HG02885 (cell line): Measurements from ENCODE around the gene TLK2.

Experiments
- ATAC-seq: cut with Tn5 transposase; IDR thresholded peaks from one replicate; pipeline ENCODE4 v1.9.1; 2021; ENCODE audit warnings: mild to moderate bottlenecking; ENCODE audit not compliant: unreplicated experiment, poor library complexity

TLK2 gene

GRCh38 chr17:62648956-62649294 lies 170.3 kb downstream of the TLK2 start:
- ATAC-seq = no peak

- no peak for ATAC-seq
Observed at GRCh38 chr17:62649570-62649969, 170.9 kb downstream of the TLK2 start.

DNA sequence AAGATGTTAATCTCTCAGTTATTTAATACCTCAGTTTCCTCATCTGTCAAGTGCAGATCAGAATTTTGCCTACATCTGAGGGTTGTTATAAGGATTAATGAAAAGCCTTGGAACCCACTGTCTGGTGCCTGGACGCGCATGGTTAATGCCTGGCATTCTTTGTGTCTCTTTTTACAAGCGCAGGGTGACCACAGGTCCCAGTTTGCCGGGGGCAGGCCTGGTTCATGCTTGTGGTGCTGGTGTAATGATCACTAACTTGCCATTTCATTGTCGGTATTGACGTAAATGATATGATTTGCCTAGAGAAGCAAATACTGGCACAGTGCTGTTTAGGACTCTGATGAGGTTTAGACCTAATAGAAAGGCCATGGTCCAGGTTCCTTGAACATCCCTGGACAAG lies 172.0 kb downstream of the TLK2 start:
- no peak for ATAC-seq

- no peak for ATAC-seq
Observed at GRCh38 chr17:62652251-62653001, 173.8 kb downstream of the TLK2 start.

GRCh38 chr17:62653002-62653825 lies 174.6 kb downstream of the TLK2 start:
- ATAC-seq = peak; percentile 85

DNA sequence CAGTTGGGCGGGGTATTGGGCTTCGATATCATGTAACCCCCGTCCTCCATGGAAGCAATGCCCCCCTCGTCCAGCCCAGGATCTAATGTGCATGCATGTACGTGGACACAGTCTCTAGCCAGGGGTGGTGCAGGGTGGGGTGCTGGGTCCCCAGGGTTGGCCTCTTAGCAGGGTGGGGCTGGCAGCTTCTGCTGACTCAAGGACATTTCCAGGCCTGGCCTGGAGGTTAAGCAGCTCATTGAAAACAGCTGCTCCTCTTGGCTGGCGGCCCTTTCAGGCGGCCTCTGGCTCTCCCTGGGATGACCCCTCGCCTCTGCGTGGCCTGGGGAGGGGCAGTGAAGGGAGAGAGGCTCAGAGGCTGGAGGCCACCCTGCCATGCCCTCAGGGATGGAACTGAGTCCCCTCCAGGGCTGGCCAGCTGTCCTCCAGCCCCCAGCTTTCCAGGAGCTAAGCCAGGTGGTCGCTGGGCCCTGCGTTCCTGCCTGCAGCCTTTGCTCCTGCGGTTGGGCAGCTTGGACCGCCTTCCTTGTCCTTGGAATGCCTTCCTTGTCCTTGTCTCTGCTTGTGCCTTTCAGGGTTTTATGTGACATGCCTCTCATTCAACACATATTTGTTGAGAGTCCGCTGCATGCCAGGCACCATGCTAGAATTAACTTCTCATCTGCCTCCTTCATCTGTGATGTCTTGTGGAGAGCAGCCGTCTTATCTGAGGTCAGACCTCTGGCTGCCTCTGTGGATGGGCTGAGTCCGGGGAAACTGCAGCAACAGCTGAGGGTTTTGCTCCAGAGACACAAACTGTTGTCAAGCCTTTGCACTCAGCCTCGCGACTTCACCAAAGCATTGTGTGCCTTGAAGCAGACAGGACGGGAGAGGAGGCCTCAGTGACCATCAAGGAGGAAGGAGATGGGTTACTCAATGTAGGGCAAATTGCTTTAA lies 175.5 kb downstream of the TLK2 start:
- no peak for ATAC-seq

DNA sequence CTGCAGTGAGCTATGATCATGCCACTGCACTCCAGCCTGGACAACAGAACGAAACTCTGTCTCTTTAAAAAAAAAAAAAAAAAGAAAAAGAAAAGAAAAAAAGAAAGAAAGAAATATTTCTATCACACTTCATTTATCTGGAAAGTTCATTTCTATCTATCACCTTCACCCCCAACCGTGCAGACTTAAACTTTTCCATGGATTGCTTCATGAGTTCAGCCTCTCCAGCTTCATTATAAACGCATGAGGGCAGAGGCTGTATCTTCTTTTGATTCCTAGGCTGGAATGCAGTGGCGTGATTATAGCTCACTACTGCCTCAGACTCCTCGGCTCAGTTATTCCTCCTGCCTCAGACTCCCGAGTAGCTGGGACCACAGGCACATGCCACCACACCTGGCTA lies 177.0 kb downstream of the TLK2 start:
- no peak for ATAC-seq

DNA sequence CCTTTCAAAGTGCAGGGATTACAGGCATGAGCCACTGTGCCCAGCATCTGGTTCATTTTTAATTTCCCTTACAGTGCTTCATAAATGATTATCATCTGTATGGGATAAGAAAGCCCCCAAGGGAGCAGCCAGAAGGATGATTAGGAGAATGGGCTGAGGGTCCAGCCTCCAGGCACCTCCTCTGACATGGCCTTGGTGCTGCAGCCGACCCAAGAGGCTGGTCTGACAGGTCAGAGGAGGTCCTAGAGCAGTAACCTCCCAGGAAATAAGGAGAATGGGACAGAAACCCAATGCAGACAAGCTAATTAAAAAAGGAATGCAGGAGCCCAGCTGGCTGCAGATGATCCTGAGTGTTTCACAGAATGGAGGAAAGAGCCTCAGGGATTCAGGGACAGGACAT lies 177.8 kb downstream of the TLK2 start:
- no peak for ATAC-seq

DNA sequence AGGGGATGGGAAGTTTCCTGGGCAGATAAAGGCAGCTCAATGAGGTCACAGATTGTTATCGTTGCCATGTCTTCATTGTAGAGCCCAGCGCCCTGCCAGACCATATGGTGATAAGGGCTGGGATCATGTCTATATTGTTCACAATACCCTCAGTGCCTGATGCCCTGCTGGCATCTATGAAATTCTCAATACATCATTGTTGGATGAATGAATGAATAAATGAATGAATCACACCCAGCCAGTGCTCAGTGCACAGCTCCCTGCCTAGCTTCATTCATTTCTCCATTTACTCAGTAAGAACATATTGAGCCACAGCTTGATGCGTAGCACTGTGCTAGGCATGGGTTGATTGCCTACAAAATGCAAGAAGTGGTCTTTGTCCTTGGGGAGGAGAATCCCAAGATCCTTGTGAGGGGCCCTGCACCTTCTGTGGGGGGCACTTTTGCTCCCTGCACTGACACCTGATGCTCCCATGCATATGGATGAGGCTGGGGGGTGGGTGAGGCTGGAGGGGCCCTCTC lies 178.6 kb downstream of the TLK2 start:
- ATAC-seq = no peak

- ATAC-seq = no peak
Observed at GRCh38 chr17:62657690-62658089, 179.1 kb downstream of the TLK2 start.

DNA sequence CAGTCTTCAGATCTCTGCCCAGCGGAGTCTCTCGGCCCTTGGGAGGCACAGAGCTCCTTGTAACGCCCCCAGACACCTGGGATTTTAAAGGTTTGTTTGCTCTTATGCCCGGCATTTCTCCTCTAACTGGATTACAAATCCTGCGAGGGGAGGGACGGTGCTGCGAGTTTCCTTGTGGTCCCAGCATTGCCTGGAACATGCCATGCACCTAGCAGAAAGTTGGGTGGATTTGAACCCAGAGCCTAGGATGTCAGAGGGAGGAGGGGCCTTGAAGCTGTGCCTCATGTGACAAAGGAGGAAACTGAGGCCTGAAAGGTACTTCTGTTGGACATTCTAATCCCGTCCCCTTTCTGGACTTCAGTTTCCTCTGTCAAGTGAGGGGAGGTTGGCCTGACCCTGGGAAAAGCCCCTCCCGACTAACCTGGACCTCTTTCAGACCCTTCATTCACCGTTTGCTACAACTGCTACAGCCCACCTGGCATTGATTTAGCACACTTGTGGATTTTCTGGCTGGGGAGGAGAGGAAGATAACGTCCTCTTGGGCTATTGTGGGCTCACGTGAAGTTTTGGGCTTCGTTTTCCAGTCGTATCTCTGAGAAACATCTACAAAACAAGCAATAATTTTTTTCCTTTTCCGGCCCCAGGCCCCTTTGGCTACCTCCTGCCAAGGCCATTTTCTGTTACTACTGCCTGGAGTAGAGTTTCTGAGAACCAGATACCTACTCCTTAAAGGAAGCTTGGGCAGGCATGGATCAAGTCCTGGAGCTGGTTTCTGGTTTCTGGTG lies 179.7 kb downstream of the TLK2 start:
- no peak for ATAC-seq

GRCh38 chr17:62660629-62661118 lies 182.0 kb downstream of the TLK2 start:
- ATAC-seq = no peak

DNA sequence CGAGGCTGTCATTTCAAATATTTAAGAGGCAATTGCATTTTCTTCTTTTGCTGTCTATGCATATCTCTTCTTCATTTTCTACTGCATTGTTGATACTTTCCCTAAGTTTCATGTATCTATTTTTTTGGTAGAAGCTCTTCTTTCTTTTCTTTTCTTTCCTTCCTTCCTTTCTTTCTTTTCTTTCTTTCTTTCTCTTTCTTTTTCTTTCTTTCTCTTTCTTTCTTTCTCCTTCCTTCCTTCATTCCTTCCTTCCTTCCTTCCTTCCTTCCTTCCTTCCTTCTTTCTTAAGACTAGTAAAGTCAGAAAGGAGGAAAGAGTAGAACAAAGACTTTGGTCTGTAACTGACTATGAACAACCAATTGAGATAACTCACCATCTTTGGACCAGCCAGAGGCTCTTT lies 182.7 kb downstream of the TLK2 start:
- no peak for ATAC-seq

- ATAC-seq = no peak
Observed at GRCh38 chr17:62662855-62663254, 184.2 kb downstream of the TLK2 start.
